Right renal cortex interstitium (tissue), 3 donors: ENCODE results near the gene NR1H4. TPM values are rescaled to one million over a fixed set of nuclear protein-coding genes. Genes with fewer than 3 reads are reported as not detected.
"Not testable (repeated sequence)": the region's sequence is repeated elsewhere in the genome, so short reads cannot be mapped to it uniquely, and the experiment has no call there.

ENCODE experiments used
- DNase-seq, 3 donors: peaks; one replicate each; pipeline ENCODE4 v3.0.0-alpha.2; 2013; ENCODE audit warnings: low read depth in 3 of 3, low spot score in 2 of 3
- polyA plus RNA-seq, 3 donors: library from polyadenylated mRNA; unstranded; fragments of 120-200 nt; gene quantifications; one replicate each; pipeline ENCODE4 v1.2.1, GENCODE V29; 2013; ENCODE audit not compliant: insufficient read length in 3 of 3

The NR1H4 gene
- polyA plus RNA-seq, 3 donors: 14.2 to 17.7 (median 15.4) TPM

GRCh38 chr12:100468126-100468525 is 5.5 kb upstream of the NR1H4 start:
- no peak for DNase-seq

- no peak for DNase-seq
These were observed 1.3 kb upstream of the NR1H4 start for GRCh38 chr12:100472325-100472724.

GRCh38 chr12:100473050-100473715 is 483 bp upstream of the NR1H4 start:
- no peak for DNase-seq

- no peak for DNase-seq
These were observed 951 bp downstream of the NR1H4 start for GRCh38 chr12:100474617-100475016.

- no peak for DNase-seq
These were observed 2.5 kb downstream of the NR1H4 start for GRCh38 chr12:100476013-100476751.

GRCh38 chr12:100481021-100481420 is 7.4 kb downstream of the NR1H4 start:
- no peak for DNase-seq

- no peak for DNase-seq
These were observed 10.7 kb downstream of the NR1H4 start for GRCh38 chr12:100484183-100484886.

GRCh38 chr12:100484891-100485471 is 11.3 kb downstream of the NR1H4 start:
- no peak for DNase-seq

- no peak for DNase-seq
These were observed 12.3 kb downstream of the NR1H4 start for GRCh38 chr12:100485983-100486382.

GRCh38 chr12:100489251-100489820 is 15.7 kb downstream of the NR1H4 start:
- no peak for DNase-seq

GRCh38 chr12:100490056-100490455 is 16.4 kb downstream of the NR1H4 start:
- DNase-seq: no peak

GRCh38 chr12:100491104-100491503 is 17.4 kb downstream of the NR1H4 start:
- DNase-seq: no peak

GRCh38 chr12:100493396-100494012 is 19.8 kb downstream of the NR1H4 start:
- no peak for DNase-seq

- no peak for DNase-seq
These were observed 20.4 kb downstream of the NR1H4 start for GRCh38 chr12:100494026-100494425.

GRCh38 chr12:100494538-100494937 is 20.9 kb downstream of the NR1H4 start:
- no peak for DNase-seq

GRCh38 chr12:100497105-100497795 is 23.6 kb downstream of the NR1H4 start:
- DNase-seq: no peak

GRCh38 chr12:100498141-100498540 is 24.5 kb downstream of the NR1H4 start:
- no peak for DNase-seq

- DNase-seq: no peak
These were observed 25.8 kb downstream of the NR1H4 start for GRCh38 chr12:100499416-100499815.

- DNase-seq: not testable (repeated sequence)
These were observed 29.1 kb downstream of the NR1H4 start for GRCh38 chr12:100502718-100503117.

GRCh38 chr12:100503228-100503628 is 29.6 kb downstream of the NR1H4 start:
- no peak for DNase-seq
